Measurements from ENCODE around the gene CD109.

DNA sequence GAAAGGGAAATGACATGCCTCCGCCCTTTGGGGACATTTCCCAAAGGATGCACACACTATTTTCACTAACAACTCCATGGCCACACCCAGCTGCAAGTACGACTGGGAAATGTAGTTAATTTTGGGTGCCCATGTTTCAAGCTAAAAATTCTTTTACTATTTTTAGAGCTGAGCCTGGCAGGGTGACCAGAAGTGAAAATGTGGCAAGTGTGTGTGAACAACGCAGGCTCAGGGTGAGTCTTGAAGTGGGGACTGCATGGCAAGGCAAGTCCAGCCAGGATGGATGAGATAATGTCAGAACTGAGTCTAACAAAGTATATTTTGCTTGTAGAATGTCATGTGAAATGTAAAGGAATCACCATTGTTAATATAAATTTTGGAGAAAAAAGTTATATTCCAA lies 17.0 kb upstream of the CD109 start:
- TF ChIP-seq, protein P1, sequence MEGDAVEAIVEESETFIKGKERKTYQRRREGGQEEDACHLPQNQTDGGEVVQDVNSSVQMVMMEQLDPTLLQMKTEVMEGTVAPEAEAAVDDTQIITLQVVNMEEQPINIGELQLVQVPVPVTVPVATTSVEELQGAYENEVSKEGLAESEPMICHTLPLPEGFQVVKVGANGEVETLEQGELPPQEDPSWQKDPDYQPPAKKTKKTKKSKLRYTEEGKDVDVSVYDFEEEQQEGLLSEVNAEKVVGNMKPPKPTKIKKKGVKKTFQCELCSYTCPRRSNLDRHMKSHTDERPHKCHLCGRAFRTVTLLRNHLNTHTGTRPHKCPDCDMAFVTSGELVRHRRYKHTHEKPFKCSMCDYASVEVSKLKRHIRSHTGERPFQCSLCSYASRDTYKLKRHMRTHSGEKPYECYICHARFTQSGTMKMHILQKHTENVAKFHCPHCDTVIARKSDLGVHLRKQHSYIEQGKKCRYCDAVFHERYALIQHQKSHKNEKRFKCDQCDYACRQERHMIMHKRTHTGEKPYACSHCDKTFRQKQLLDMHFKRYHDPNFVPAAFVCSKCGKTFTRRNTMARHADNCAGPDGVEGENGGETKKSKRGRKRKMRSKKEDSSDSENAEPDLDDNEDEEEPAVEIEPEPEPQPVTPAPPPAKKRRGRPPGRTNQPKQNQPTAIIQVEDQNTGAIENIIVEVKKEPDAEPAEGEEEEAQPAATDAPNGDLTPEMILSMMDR (IDR thresholded peaks at IDR 0.05; ENCODE audit: low read depth, low read length): no peak
- no peak for TF ChIP-seq POLR2A (IDR thresholded peaks at IDR 0.05; ENCODE audit: extremely low read depth, insufficient read length)
- TF ChIP-seq, protein P2, sequence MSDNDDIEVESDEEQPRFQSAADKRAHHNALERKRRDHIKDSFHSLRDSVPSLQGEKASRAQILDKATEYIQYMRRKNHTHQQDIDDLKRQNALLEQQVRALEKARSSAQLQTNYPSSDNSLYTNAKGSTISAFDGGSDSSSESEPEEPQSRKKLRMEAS (IDR thresholded peaks at IDR 0.05; ENCODE audit: low read depth, low read length): no peak
- no peak for TF ChIP-seq MYC (IDR thresholded peaks at IDR 0.05; ENCODE audit: low read depth, low read length)

All from NB4 (cell line).